Testis (tissue), 3 donors: ENCODE results near the gene CIT. TPM values are rescaled to one million over a fixed set of nuclear protein-coding genes. Genes with fewer than 3 reads are reported as not detected.

Source experiments
- DNase-seq: peaks from one replicate; pipeline ENCODE4 v3.0.0-alpha.2; 2019
- H3K27ac ChIP-seq, 2 donors: fragments of 200-600 bp; sonication (generic); one replicate each; pipeline ENCODE4 v1.5.1; 2019
- H3K27me3 ChIP-seq: fragments of 200-600 bp; sonication (generic); one replicate; pipeline ENCODE4 v1.5.1; 2019
- H3K36me3 ChIP-seq: fragments of 200-600 bp; sonication (generic); one replicate; pipeline ENCODE4 v1.5.1; 2017; ENCODE audit warnings: low read depth; ENCODE audit errors: missing control alignments
- H3K4me1 ChIP-seq: fragments of 200-600 bp; sonication (generic); one replicate; pipeline ENCODE4 v1.5.1; 2019
- H3K4me3 ChIP-seq, 2 donors: fragments of 200-600 bp; sonication (generic); one replicate each; pipeline ENCODE4 v1.5.1; 2017 to 2019
- H3K9me3 ChIP-seq: fragments of 200-600 bp; sonication (generic); one replicate; pipeline ENCODE4 v1.5.1; 2017
- CTCF ChIP-seq, 3 experiments: fragments of 450-650 bp in 2 of 3; fragments of 200-600 bp in 1 of 3; sonication (generic) in 1 of 3; IDR thresholded peaks; one replicate each; pipeline ENCODE4 v1.5.1; 2016 to 2019; ENCODE audit warnings: antibody characterized with exemption in 3 of 3, mild to moderate bottlenecking in 2 of 3, moderate library complexity in 1 of 3
- POLR2A ChIP-seq: fragments of 450-650 bp; IDR thresholded peaks from one replicate; pipeline ENCODE4 v1.6.1; 2017; ENCODE audit warnings: antibody characterized with exemption, mild to moderate bottlenecking, moderate library complexity
- WGBS, 2 donors: methylation state at CpG; one replicate each; pipeline ENCODE4 v1.1.5; 2018; 5-methylcytosine and 5-hydroxymethylcytosine counted together
- intact Hi-C: fragments of 100-400 bp; cut with DNase I; formaldehyde crosslinking; loops from one replicate; pipeline ENCODE4 v1.15.1; 2023; ENCODE audit warnings: low total_unique reads
- polyA plus RNA-seq: library from polyadenylated mRNA; stranded (reverse); fragments of 350-450 nt; fragmentation: Illumina TruSeq; extraction: RNeasy Lipid Tissue Mini Kit (QIAGEN cat#74804); gene quantifications from one replicate; pipeline ENCODE4 v1.2.3, GENCODE V29; 2014; ENCODE audit warnings: low read depth, low replicate concordance; ENCODE audit not compliant: insufficient read depth
- total RNA-seq, 2 donors: library from RNA; depleted of rRNA; stranded (reverse); fragments of >200 nt; gene quantifications; one replicate each; pipeline ENCODE4 v1.2.3, GENCODE V29; 2016

The CIT gene
- total and polyA plus RNA-seq, 3 donors from 2014 or later: 14.6 to 30.0 (median 20.0) TPM

DNA sequence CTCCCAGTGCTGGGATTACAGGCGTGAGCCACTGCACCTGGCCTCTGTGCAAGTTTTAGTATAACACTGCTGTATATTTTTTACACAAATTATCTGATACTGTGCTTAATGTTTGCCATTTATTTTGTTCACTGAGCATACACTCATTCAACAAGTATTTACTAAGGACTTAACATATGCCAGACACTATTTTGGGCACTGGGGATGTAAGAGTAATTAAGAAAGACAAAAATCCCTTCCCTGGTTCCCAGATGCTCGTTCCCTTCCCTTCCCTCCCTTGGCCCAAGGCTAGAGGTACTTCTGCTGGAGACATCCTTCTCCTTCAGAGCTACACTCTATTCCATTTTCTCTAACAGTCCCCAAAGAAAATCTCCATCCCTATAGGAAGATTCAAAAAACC lies 12.5 kb downstream of the CIT start:
- WGBS, 2 donors: 94 to 98% methylated on average over 2 of the region's 2 CpGs
- intact Hi-C loops: no loop called here
- H3K9me3 ChIP-seq: no peaks in the 10 kb centered on the region
- TF ChIP-seq CTCF (IDR thresholded peaks at IDR 0.05) (no peak), POLR2A (no peak)
- H3K4me3 ChIP-seq: no peak overlapping the region
- H3K27ac ChIP-seq: no peak overlapping the region
- H3K36me3 ChIP-seq: no peaks in the 10 kb centered on the region
- DNase-seq: no peak
- no peaks in the 10 kb centered on the region for H3K4me1 ChIP-seq
- H3K27me3 ChIP-seq: no peaks in the 10 kb centered on the region

DNA sequence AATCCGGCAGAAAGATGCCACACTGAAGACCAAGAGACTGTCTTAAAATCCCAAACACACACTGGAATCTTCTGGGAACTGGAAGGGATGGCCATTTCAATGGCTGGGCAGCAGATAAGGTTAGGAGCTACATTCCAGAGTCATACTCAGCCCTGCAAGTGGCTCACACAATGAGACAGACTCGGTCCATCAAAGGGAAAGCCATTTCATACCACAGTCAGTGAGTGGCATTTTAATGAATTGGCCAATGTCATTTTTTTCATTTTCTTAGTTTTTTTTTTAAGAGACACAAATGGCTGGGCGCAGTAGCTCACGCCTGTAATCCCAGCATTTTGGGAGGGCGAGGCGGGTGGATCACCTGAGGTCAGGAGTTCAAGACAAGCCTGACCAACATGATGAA lies 17.9 kb downstream of the CIT start:
- Histone ChIP-seq H3K27ac (no peak overlapping the region), H3K9me3 (no peaks in the 10 kb centered on the region), H3K27me3 (no peaks in the 10 kb centered on the region), H3K4me1 (no peaks in the 10 kb centered on the region), H3K4me3 (no peak overlapping the region), H3K36me3 (no peaks in the 10 kb centered on the region)
- no peak for DNase-seq
- TF ChIP-seq CTCF (IDR thresholded peaks at IDR 0.05): no peak
- TF ChIP-seq POLR2A: no peak
- intact Hi-C loops: no loop called here
- WGBS, 2 donors: 93 to 97% methylated on average over 6 of the region's 6 CpGs

GRCh38 chr12:119857041-119857591 lies 20.0 kb downstream of the CIT start:
- DNase-seq: no peak
- H3K9me3 ChIP-seq: no peaks in the 10 kb centered on the region
- intact Hi-C loops: no loop called here
- no peak overlapping the region for H3K27ac ChIP-seq
- no peaks in the 10 kb centered on the region for H3K27me3 ChIP-seq
- 85 to 87% methylated on average over 8 of the region's 8 CpGs for WGBS, 2 donors
- TF ChIP-seq POLR2A (no peak), CTCF (IDR thresholded peaks at IDR 0.05) (no peak)
- no peak overlapping the region for H3K4me3 ChIP-seq
- H3K36me3 ChIP-seq: no peaks in the 10 kb centered on the region
- H3K4me1 ChIP-seq: no peaks in the 10 kb centered on the region

GRCh38 chr12:119850330-119850729 lies 26.8 kb downstream of the CIT start:
- Histone ChIP-seq H3K36me3 (no peaks in the 10 kb centered on the region), H3K9me3 (no peaks in the 10 kb centered on the region), H3K27ac (no peak overlapping the region), H3K27me3 (no peaks in the 10 kb centered on the region), H3K4me1 (no peaks in the 10 kb centered on the region), H3K4me3 (no peak overlapping the region)
- 97 to 100% methylated on average over 1 of the region's 1 CpG for WGBS, 2 donors
- no peak for DNase-seq
- intact Hi-C loops: no loop called here
- TF ChIP-seq CTCF (IDR thresholded peaks at IDR 0.05) (no peak), POLR2A (no peak)

DNA sequence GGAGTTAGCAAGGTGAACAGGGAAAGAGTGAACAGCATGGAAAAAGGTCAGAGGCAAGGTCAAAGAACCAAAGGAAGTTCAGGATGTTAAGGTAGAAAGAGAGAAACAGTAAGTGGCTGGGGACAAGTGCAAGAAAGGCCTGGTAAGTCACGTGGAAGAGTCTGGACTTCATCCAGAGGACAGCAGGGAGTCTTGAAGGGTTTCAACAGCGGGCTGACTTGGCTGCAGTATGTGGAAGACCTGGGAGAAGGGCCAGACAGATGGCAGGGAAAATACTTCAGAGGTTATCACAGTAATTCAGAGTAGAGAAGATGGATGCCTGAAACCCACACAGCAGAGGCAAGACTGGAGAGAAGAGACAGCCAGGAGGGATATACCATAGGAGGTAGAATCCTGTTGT lies 34.0 kb downstream of the CIT start:
- Histone ChIP-seq H3K27ac (no peak overlapping the region), H3K9me3 (no peaks in the 10 kb centered on the region), H3K4me3 (no peak overlapping the region), H3K36me3 (no peaks in the 10 kb centered on the region), H3K27me3 (no peaks in the 10 kb centered on the region), H3K4me1 (no peaks in the 10 kb centered on the region)
- 52 to 57% methylated on average over 2 of the region's 2 CpGs for WGBS, 2 donors
- intact Hi-C loops: no loop called here
- TF ChIP-seq CTCF (IDR thresholded peaks at IDR 0.05): no peak
- TF ChIP-seq POLR2A: no peak
- DNase-seq: peak; percentile 34
